Measurements from ENCODE around the gene TIGD2.

- TF ChIP-seq POLR2A (IDR thresholded peaks at IDR 0.05) (no peak), CTCF (IDR thresholded peaks at IDR 0.05) (no peak)
Measured at GRCh38 chr4:89152972-89153371, 41.6 kb downstream of the TIGD2 start.

Data from lower leg skin (tissue), 3 donors.